Kidney epithelial cell (primary cell): ENCODE measurements around the gene TMEM158. TPM values are rescaled to one million over a fixed set of nuclear protein-coding genes. Genes with fewer than 3 reads are reported as not detected.

Experiments used
- DNase-seq: peaks from one replicate; pipeline ENCODE4 v3.0.0-alpha.2; 2010; ENCODE audit warnings: low read depth
- H3K27me3 ChIP-seq: 2 replicates; pipeline ENCODE4 v1.6.0; 2011; ENCODE audit warnings: low read length; ENCODE audit not compliant: control insufficient read depth, insufficient read depth
- H3K36me3 ChIP-seq: 2 replicates; pipeline ENCODE4 v1.5.1; 2011; ENCODE audit warnings: low read length; ENCODE audit not compliant: control insufficient read depth, insufficient read depth
- H3K4me3 ChIP-seq: 2 replicates; pipeline ENCODE4 v1.5.1; 2011; ENCODE audit warnings: low read depth, mild to moderate bottlenecking, control low read depth, low read length
- total RNA-seq: library from RNA; depleted of rRNA; stranded (reverse); fragments of >200 nt; gene quantifications from 2 replicates; pipeline ENCODE4 v1.2.3, GENCODE V29; 2015
- TF ChIP-seq, protein P1 (sequence below): IDR thresholded peaks from 2 replicates; pipeline ENCODE4 v1.5.1; 2011; ENCODE audit warnings: mild to moderate bottlenecking, moderate library complexity, low read length, control low read depth, inconsistent platforms; ENCODE audit not compliant: insufficient read depth, poor library complexity, severe bottlenecking

Gene TMEM158
- total RNA-seq, 1 donor from 2014 or later = 5.8 TPM

DNA sequence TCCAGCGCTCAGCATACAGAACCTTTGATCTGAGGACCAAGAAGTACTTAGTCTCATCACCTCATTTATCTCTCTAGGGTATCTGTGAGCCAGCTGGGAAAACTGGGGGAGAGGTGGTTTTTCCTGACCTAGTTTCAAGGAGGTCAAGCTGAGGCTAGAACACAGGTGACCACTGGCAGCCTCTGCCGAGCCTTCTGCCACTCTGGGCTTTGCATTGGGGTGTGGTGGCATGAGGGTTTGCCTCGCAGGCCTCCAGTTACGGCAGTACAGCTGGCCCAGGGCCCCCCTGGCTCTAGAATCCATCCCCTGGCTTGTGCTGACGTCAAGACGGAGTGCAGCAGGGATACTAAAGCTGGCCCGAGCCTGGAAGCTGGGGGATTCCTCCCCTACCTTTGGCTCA lies 45.2 kb downstream of the TMEM158 start:
- Histone ChIP-seq H3K36me3 (no peaks in the 10 kb centered on the region), H3K4me3 (no peak overlapping the region), H3K27me3 (no peaks in the 10 kb centered on the region)
- TF ChIP-seq, protein P1, sequence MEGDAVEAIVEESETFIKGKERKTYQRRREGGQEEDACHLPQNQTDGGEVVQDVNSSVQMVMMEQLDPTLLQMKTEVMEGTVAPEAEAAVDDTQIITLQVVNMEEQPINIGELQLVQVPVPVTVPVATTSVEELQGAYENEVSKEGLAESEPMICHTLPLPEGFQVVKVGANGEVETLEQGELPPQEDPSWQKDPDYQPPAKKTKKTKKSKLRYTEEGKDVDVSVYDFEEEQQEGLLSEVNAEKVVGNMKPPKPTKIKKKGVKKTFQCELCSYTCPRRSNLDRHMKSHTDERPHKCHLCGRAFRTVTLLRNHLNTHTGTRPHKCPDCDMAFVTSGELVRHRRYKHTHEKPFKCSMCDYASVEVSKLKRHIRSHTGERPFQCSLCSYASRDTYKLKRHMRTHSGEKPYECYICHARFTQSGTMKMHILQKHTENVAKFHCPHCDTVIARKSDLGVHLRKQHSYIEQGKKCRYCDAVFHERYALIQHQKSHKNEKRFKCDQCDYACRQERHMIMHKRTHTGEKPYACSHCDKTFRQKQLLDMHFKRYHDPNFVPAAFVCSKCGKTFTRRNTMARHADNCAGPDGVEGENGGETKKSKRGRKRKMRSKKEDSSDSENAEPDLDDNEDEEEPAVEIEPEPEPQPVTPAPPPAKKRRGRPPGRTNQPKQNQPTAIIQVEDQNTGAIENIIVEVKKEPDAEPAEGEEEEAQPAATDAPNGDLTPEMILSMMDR = no peak
- DNase-seq = no peak

DNA sequence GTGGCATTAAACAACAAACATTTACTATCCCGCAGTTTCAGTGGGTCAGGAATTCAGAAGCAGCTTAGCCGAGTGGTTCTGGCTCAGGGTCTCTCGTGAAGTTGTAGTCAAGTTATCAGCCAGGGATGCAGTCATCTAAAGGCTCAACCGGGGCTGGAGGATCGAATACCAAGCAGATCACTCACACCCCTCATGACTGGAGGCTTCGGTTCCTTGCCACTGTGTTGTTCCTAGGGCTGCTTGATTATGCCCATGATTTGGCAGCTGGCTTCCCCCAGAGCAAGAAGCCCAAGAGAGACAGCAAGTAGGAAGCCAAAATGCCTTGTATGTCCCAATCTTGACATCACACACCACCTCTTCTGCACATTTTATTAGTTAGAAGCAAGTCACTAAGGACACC lies 46.0 kb downstream of the TMEM158 start:
- TF ChIP-seq, protein P1 = no peak
- peak; percentile 64 for DNase-seq
- Histone ChIP-seq H3K4me3 (no peak overlapping the region), H3K27me3 (no peaks in the 10 kb centered on the region), H3K36me3 (no peaks in the 10 kb centered on the region)

DNA sequence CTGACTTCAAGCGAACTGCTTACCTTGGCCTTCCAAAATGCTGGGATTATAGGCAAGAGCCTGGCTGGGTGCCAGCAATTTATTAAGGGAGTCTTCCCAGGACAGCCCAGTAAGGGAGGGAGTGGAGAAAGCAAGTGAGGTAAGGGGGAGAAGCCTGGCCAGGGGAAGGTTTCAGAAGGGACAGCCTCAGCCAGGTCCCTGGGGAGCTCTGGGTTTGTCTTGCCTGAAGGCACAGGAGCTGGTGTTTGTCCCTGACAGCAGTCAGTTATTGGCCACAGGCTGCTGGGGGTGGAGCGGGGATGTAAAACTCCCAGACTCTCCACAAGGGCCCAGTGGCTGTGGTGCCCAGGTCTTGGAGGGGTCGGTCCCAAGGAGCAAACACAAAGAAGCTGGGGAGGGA lies 46.9 kb downstream of the TMEM158 start:
- no peak overlapping the region for H3K4me3 ChIP-seq
- DNase-seq = no peak
- H3K36me3 ChIP-seq = no peaks in the 10 kb centered on the region
- TF ChIP-seq, protein P1 = no peak
- H3K27me3 ChIP-seq = no peaks in the 10 kb centered on the region

DNA sequence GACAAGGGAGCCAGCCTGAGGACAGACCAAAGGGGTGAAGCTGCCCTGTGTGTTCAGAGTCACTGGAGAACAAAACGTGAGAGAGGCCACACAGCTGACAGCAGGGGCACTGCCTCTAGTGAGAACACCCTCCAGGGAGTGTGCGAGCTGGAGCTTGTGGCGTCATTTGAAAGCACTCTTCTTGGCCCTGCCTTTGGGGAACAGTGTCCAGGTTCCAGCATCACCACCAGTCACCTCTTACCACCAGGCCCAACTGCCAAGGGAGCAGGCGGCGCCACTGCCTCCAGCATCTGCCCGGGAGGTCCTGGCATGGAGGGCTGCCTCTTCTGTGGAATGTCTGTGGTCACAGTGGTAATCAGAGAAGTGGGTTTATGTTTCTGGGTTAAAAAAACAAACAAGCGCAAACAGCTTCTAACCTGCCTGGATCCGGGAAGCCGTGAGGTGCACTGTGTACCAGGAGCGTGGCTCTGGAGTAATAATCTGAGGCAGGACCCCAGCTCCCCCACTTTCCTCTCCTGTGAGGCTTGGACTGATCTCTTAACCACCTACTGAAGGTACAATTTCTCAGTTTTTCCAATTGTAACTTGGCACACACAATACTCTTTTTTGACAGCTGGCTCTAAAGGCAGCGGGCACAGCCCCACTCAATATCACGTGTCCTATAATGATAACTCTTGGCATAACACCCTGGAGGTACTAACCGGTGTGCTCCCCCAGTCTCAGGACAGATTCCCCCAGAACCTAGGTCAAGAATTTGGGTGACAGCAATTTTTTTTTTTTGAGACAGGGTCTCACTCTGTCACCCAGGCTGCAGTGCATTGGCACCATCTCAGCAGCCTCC lies 47.7 kb downstream of the TMEM158 start:
- Histone ChIP-seq H3K27me3 (no peaks in the 10 kb centered on the region), H3K36me3 (no peaks in the 10 kb centered on the region), H3K4me3 (no peak overlapping the region)
- peak; percentile 61 for DNase-seq
- TF ChIP-seq, protein P1 = no peak

DNA sequence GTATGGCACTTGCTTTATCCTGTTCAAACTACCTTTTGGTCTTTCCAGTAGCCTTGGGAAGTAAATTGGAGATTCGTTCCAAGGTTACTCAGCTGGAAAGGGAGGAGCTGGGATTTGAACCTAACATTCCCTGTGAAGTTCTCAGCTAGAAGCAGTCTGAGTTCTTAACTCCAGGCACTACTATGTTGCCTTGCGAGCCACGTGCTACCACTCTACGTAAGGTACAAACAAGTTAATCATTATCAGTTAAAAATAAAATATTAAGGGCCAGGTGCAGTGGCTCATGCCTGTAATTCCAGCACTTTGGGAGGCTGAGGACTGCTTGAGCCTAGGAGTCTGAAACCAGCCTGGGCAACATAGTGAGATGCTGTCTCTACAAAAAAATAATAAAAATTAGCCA lies 49.2 kb downstream of the TMEM158 start:
- Histone ChIP-seq H3K36me3 (no peaks in the 10 kb centered on the region), H3K4me3 (no peak overlapping the region), H3K27me3 (no peaks in the 10 kb centered on the region)
- TF ChIP-seq, protein P1 = no peak
- no peak for DNase-seq

Other genes with a start within 250 kb of the TMEM158 start
- not detected in 2 replicates for gene CLEC3B, start 200.0 kb downstream of the TMEM158 start, total RNA-seq
- 82.0 and 92.1 TPM in 2 replicates for gene CDCP1, start 79.9 kb downstream of the TMEM158 start, total RNA-seq
- 21.7 and 22.7 TPM in 2 replicates for gene LARS2, start 162.3 kb upstream of the TMEM158 start, total RNA-seq